OCI-LY3 (cell line): Measurements from ENCODE around the gene KISS1.

ENCODE experiments used
- H2AFZ ChIP-seq: fragments of 200-600, 300-600 bp; shearing (Covaris generic); 2 replicates; pipeline ENCODE4 v1.6.0; 2014; ENCODE audit warnings: antibody characterized with exemption, low read depth, low read length
- H3K27ac ChIP-seq: fragments of 200-600, 300-600 bp; sonication (generic); 2 replicates; pipeline ENCODE4 v1.5.1; 2014; ENCODE audit warnings: mild to moderate bottlenecking, low read length, moderate library complexity, mixed read lengths
- H3K27me3 ChIP-seq: fragments of 200-600, 300-600 bp; sonication (generic); 2 replicates; pipeline ENCODE4 v1.6.1; 2014; ENCODE audit warnings: low read depth, low read length, mixed read lengths
- H3K36me3 ChIP-seq: fragments of 200-600, 300-600 bp; sonication (generic); replicated peaks from 2 replicates; pipeline ENCODE3; 2014; ENCODE audit warnings: low read depth, low read length, mixed read lengths
- H3K4me1 ChIP-seq: fragments of 300-600, 200-600 bp; sonication (generic); 2 replicates; pipeline ENCODE4 v1.6.1; 2014; ENCODE audit warnings: low read length, mixed read lengths
- H3K4me2 ChIP-seq: fragments of 200-600, 300-600 bp; sonication (generic); 2 replicates; pipeline ENCODE4 v1.6.1; 2014; ENCODE audit warnings: low read length, mixed read lengths
- H3K4me3 ChIP-seq: fragments of 300-600, 200-600 bp; sonication (generic); 2 replicates; pipeline ENCODE4 v1.5.1; 2014; ENCODE audit warnings: antibody characterized with exemption, mild to moderate bottlenecking, low read length, moderate library complexity
- H3K79me2 ChIP-seq: fragments of 300-600, 200-600 bp; shearing (Covaris generic); 2 replicates; pipeline ENCODE4 v1.6.1; 2014; ENCODE audit warnings: mild to moderate bottlenecking, low read length, mixed read lengths
- H3K9ac ChIP-seq: fragments of 300-600, 200-600 bp; shearing (Covaris generic); 2 replicates; pipeline ENCODE4 v1.6.0; 2014; ENCODE audit warnings: mild to moderate bottlenecking, low read length, moderate library complexity
- H3K9me3 ChIP-seq: fragments of 200-600, 300-600 bp; shearing (Covaris generic); 2 replicates; pipeline ENCODE4 v1.6.1; 2014; ENCODE audit warnings: low read length, mixed read lengths; ENCODE audit not compliant: insufficient read depth
- H4K20me1 ChIP-seq: fragments of 200-600, 300-600 bp; sonication (generic); 2 replicates; pipeline ENCODE4 v1.6.1; 2016; ENCODE audit warnings: low read length, mixed read lengths; ENCODE audit not compliant: insufficient read depth
- EZH2phosphoT487 ChIP-seq: fragments of 200-600 bp; shearing (Covaris generic); IDR thresholded peaks from 2 replicates; pipeline ENCODE4 v1.6.1; 2018; ENCODE audit warnings: antibody characterized with exemption, mixed run types, low read depth
- TF ChIP-seq, protein P1 (sequence below): fragments of 200-600, 300-600 bp; sonication (generic); IDR thresholded peaks from 2 replicates; pipeline ENCODE4 v1.5.1; 2014; ENCODE audit warnings: antibody characterized with exemption, low read length, low read depth

KISS1 gene

DNA sequence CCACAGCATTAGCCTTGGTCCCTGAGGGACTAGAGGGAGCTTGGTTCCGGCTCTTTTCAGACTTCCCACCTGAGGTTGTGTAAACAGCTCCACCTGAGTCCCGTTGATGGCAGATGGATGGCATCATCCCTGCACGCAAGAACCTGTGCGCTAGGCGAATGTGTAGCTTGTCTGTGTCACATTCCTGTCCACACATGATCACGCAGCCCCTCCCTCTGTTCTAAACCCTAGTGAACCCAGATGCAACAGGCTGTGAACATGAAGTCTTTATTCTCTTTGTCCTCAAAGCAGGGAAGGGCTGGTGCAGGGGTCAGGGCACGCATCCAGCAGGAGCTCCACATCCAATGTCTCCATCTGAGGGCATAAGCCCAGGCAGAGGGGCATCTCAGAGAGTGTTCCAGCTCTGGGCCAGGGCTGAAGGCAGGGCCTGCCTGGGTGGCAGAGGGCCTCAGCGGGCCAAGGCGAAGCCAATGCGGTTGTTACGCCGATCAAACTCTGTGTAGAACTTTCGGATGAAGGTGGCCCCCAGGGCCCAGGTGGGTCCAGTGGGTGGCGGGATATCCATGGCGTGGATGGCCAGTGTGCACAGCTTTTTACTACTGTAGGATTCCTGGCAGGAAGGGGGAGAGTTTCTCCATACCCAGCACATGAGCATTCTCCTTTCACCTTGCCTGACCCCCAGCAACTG lies 41.6 kb downstream of the KISS1 start:
- Histone ChIP-seq H3K27ac (no peak overlapping the region), H3K4me3 (no peak overlapping the region), H3K9me3 (no peaks in the 10 kb centered on the region), H3K36me3 (no peaks in the 10 kb centered on the region), H3K4me2 (no peak overlapping the region), H2AFZ (no peak overlapping the region), H3K9ac (no peak overlapping the region), H3K27me3 (peaks cover 12% of the 10 kb centered on the region; the same call in 1 of the 2 replicates), H3K4me1 (no peaks in the 10 kb centered on the region), H4K20me1 (no peaks in the 10 kb centered on the region), H3K79me2 (no peaks in the 10 kb centered on the region)
- no peak for TF ChIP-seq EZH2phosphoT487
- TF ChIP-seq, protein P1, sequence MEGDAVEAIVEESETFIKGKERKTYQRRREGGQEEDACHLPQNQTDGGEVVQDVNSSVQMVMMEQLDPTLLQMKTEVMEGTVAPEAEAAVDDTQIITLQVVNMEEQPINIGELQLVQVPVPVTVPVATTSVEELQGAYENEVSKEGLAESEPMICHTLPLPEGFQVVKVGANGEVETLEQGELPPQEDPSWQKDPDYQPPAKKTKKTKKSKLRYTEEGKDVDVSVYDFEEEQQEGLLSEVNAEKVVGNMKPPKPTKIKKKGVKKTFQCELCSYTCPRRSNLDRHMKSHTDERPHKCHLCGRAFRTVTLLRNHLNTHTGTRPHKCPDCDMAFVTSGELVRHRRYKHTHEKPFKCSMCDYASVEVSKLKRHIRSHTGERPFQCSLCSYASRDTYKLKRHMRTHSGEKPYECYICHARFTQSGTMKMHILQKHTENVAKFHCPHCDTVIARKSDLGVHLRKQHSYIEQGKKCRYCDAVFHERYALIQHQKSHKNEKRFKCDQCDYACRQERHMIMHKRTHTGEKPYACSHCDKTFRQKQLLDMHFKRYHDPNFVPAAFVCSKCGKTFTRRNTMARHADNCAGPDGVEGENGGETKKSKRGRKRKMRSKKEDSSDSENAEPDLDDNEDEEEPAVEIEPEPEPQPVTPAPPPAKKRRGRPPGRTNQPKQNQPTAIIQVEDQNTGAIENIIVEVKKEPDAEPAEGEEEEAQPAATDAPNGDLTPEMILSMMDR = no peak

DNA sequence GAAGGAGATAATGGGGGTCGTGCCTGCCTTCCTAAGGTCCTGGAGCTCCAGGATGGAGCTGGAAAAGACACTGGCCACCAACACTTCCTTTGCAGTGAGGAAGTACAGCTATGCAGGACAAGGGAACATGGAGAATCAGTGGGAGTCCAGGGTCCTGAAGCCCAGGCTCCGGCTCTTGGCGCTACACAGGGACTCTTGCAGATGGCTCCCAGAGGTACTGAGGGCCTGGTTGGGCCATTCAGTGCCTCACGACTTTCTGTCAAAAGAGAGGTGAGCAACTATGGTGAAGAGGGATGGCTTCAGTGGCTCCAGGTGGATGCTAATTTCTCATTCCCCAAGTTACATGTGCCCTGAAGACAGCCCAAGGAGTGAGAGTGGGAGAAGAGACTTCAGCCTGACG lies 42.6 kb downstream of the KISS1 start:
- no peak overlapping the region for H3K27ac ChIP-seq
- no peak overlapping the region for H3K4me2 ChIP-seq
- peaks cover 7% of the 10 kb centered on the region; the same call in 1 of the 2 replicates for H3K27me3 ChIP-seq
- no peak overlapping the region for H2AFZ ChIP-seq
- H3K79me2 ChIP-seq = no peaks in the 10 kb centered on the region
- no peak for TF ChIP-seq EZH2phosphoT487
- TF ChIP-seq, protein P1 = no peak
- no peaks in the 10 kb centered on the region for H3K4me1 ChIP-seq
- H3K9me3 ChIP-seq = no peaks in the 10 kb centered on the region
- H3K36me3 ChIP-seq = no peaks in the 10 kb centered on the region
- H3K9ac ChIP-seq = no peak overlapping the region
- H4K20me1 ChIP-seq = no peaks in the 10 kb centered on the region
- H3K4me3 ChIP-seq = no peak overlapping the region

DNA sequence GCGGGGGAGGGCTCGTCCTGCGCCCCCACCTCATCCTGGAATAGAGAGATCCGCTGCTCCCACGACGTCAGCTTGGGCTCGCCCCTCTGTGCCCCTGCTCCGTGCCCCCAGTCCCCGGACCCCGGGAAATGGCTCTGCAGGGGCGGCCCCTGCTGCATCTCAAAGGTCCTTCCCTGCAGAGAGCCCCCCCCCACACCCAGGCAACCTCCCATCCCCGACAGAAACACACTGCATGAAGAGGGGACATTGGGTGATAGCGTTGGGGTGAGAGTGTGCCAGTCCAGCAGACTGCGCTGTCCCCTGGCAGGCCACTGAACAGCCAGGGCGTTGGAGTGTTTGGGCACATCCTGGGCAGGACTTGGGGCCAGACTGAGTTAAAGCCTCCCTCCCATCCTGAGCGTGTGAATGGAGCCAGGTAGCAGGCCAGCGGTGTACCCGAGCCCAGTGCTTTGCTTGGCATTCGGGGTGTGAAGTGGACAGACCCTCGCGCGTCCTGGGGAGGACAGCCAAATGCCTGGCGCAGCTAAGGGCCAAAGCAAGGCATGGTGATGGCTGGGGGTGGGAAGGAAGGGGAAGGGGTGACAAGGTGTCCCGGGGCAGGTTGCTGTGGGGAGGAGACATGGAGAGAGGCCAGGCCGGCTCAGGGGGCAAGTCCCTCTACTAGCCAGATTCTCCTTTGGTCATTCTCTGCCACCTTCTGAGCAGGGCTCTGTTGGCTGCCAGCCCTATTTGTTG lies 43.8 kb downstream of the KISS1 start:
- Histone ChIP-seq H3K4me1 (no peaks in the 10 kb centered on the region), H3K36me3 (no peaks in the 10 kb centered on the region), H3K4me3 (no peak overlapping the region), H4K20me1 (no peaks in the 10 kb centered on the region), H3K79me2 (no peaks in the 10 kb centered on the region), H3K4me2 (no peak overlapping the region), H3K27ac (no peak overlapping the region), H3K27me3 (peaks cover 4% of the 10 kb centered on the region; the same call in 1 of the 2 replicates), H3K9ac (no peak overlapping the region), H2AFZ (no peak overlapping the region), H3K9me3 (no peaks in the 10 kb centered on the region)
- TF ChIP-seq, protein P1 = no peak
- TF ChIP-seq EZH2phosphoT487 = no peak

DNA sequence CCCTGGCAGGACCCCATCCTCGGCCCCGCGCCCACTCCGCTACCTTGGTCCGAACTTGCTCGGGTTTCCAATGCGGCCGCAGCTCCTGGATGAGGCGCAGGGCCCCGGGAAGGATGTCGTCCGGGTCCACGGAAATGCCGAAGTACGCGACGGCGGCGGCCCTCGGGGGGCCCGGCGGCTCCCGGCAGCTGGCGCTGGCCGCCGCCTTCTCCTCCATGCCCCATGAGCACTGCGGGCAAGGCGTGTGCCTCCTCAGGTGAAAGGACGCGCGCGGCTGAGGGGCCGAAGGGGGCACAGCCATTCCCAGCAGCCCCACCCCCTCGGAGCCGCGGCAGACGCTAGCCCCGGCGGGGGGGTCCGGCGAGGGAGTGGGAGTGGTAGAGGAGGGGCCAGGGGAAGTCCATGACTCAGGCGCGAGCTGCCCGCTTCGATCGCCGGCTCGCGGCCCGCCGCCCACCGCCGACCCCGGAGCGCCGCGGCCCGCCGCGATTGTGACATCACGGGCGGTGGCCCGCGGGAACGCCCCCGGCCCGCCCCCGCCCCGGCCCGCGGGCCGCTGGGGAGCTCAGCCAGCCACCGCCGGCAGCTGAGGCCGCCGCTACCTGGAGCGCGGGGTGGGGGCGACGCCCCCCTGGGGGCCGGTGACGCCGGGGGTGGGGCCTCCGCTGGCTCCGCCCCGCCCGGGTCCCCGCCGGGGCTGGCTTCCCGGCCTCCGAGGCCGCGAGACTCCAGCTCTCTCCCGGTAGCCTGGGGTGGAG lies 44.6 kb downstream of the KISS1 start, which contains the start of gene ETNK2:
TSS of gene ETNK2 (minus strand) at position 493 of the 758 bp plus-strand sequence. CDS start at position 301, 192 bp downstream.
- no peaks in the 10 kb centered on the region for H3K79me2 ChIP-seq
- H3K9ac ChIP-seq = no peak within 1 kb of the TSS
- H3K36me3 ChIP-seq = no peaks in the 10 kb centered on the region
- H2AFZ ChIP-seq = no peak within 1 kb of the TSS
- H3K4me3 ChIP-seq = no peak within 1 kb of the TSS
- no peaks in the 10 kb centered on the region for H3K4me1 ChIP-seq
- H3K4me2 ChIP-seq = no peak within 1 kb of the TSS
- no peaks in the 10 kb centered on the region for H3K27me3 ChIP-seq
- H4K20me1 ChIP-seq = no peaks in the 10 kb centered on the region
- no peak within 1 kb of the TSS for H3K27ac ChIP-seq
- TF ChIP-seq, protein P1 = no peak
- no peak for TF ChIP-seq EZH2phosphoT487
- H3K9me3 ChIP-seq = no peaks in the 10 kb centered on the region
